Ishikawa (cell line): Measurements from ENCODE around the gene TNKS1BP1.

Experiments
- CREB1 ChIP-seq: IDR thresholded peaks from 2 replicates; pipeline ENCODE4 v1.6.1; 2012; ENCODE audit warnings: low read depth
- EGR1 ChIP-seq: IDR thresholded peaks from 2 replicates; pipeline ENCODE4 v1.6.1; 2012
- EP300 ChIP-seq: IDR thresholded peaks from 2 replicates; pipeline ENCODE4 v1.6.1; 2012; ENCODE audit warnings: borderline replicate concordance
- NFIC ChIP-seq: IDR thresholded peaks from 2 replicates; pipeline ENCODE4 v1.6.1; 2012
- RAD21 ChIP-seq: IDR thresholded peaks from 2 replicates; pipeline ENCODE4 v1.6.1; 2012; ENCODE audit warnings: low read depth
- REST ChIP-seq: IDR thresholded peaks from 2 replicates; pipeline ENCODE4 v1.6.1; 2012; ENCODE audit warnings: low read depth, mild to moderate bottlenecking
- TAF1 ChIP-seq: IDR thresholded peaks from 2 replicates; pipeline ENCODE4 v1.6.1; 2012; ENCODE audit warnings: low read depth, mild to moderate bottlenecking
- TCF12 ChIP-seq: IDR thresholded peaks from 2 replicates; pipeline ENCODE4 v1.6.1; 2012; ENCODE audit warnings: low read depth
- USF1 ChIP-seq: IDR thresholded peaks from 2 replicates; pipeline ENCODE4 v1.6.1; 2012
- YY1 ChIP-seq: IDR thresholded peaks from 2 replicates; pipeline ENCODE4 v1.6.1; 2012; ENCODE audit warnings: low read depth

GRCh38 chr11:57348636-57349313 lies 24.0 kb upstream of the TNKS1BP1 start:
- TF ChIP-seq REST = no peak
- no peak for TF ChIP-seq TCF12
- no peak for TF ChIP-seq RAD21
- TF ChIP-seq YY1 = no peak
- no peak for TF ChIP-seq EGR1
- TF ChIP-seq NFIC = no peak
- no peak for TF ChIP-seq EP300
- no peak for TF ChIP-seq CREB1
- TF ChIP-seq TAF1 = no peak
- TF ChIP-seq USF1 = no peak
